ENCODE data around the gene CAPZA2. TPM values are rescaled to one million over a fixed set of nuclear protein-coding genes. Genes with fewer than 3 reads are reported as not detected.
"Not testable (repeated sequence)": the region's sequence is repeated elsewhere in the genome, so short reads cannot be mapped to it uniquely, and the experiment has no call there.

CAPZA2 gene
- total and polyA plus RNA-seq, 2 experiments from 2014 or later: 49.1 to 106 TPM

- TF ChIP-seq ZNF462 (CRISPR knock-in tag; IDR thresholded peaks at IDR 0.05): no peak
- no peak for TF ChIP-seq REST (IDR thresholded peaks at IDR 0.05; ENCODE audit: unreplicated experiment)
- TF ChIP-seq EZH2 (IDR thresholded peaks at IDR 0.05; ENCODE audit: low read depth, unreplicated experiment): no peak
- TF ChIP-seq POLR2AphosphoS5 (IDR thresholded peaks at IDR 0.05; ENCODE audit: low read depth): no peak
- no peak for TF ChIP-seq ZNF114 (CRISPR knock-in tag; IDR thresholded peaks at IDR 0.05)
Observed at GRCh38 chr7:116820149-116820548, 42.2 kb upstream of the CAPZA2 start (continued).

GRCh38 chr7:116821647-116822046, 40.7 kb upstream of the CAPZA2 start:
- H3K36me3 Mint-ChIP-seq (ENCODE audit: low read depth); H3K27me3 ChIP-seq (ENCODE audit: insufficient read depth); H3K79me2 ChIP-seq (replicated peaks; ENCODE audit: insufficient read depth); H3K36me3 ChIP-seq (ENCODE audit: insufficient read depth); H3K27me3 Mint-ChIP-seq (ENCODE audit: insufficient read depth, low read depth, poor library complexity); H3K27ac Mint-ChIP-seq; H3K27ac ChIP-seq (ENCODE audit: low read depth); H3K4me3 Mint-ChIP-seq; H3K4me1 ChIP-seq (ENCODE audit: insufficient read depth); ATAC-seq; H3K4me1 Mint-ChIP-seq; H3K9me3 Mint-ChIP-seq; DNase-seq (ENCODE audit: low spot score); H2AFZ ChIP-seq; H3K4me2 ChIP-seq; H3F3A ChIP-seq (replicated peaks; ENCODE audit: low read depth); H4K20me1 ChIP-seq (replicated peaks; ENCODE audit: insufficient read depth); H3K4me3 ChIP-seq: not testable (repeated sequence)
- peaks cover 16% of the 10 kb centered on the region for H3K9me2 ChIP-seq (ENCODE audit: insufficient read depth)

Data from GM23338 (cell line).